Endodermal cell (in vitro differentiated cells): ENCODE measurements around the gene TTYH2. TPM values are rescaled to one million over a fixed set of nuclear protein-coding genes. Genes with fewer than 3 reads are reported as not detected.

Experiments
- DNase-seq: peaks from one replicate; pipeline ENCODE4 v3.0.0-alpha.2; 2017
- H3K27ac ChIP-seq: 2 replicates; pipeline ENCODE4 v1.5.1; 2013; ENCODE audit warnings: mild to moderate bottlenecking, low read depth, low read length, moderate library complexity
- H3K27me3 ChIP-seq: 2 replicates; pipeline ENCODE4 v1.6.1; 2013; ENCODE audit warnings: mild to moderate bottlenecking, low read length, moderate library complexity; ENCODE audit not compliant: insufficient read depth, control insufficient read depth, poor library complexity, severe bottlenecking
- H3K36me3 ChIP-seq: 2 replicates; pipeline ENCODE4 v1.7.0; 2013; ENCODE audit warnings: mild to moderate bottlenecking, low read length, moderate library complexity; ENCODE audit not compliant: control insufficient read depth, insufficient read depth
- H3K4me1 ChIP-seq: one replicate; pipeline ENCODE4 v1.7.0; 2013; ENCODE audit warnings: low read length; ENCODE audit not compliant: control insufficient read depth, insufficient read depth
- H3K4me3 ChIP-seq: 2 replicates; pipeline ENCODE4 v1.5.1; 2013; ENCODE audit warnings: mild to moderate bottlenecking, low read length, moderate library complexity
- H3K9ac ChIP-seq: 2 replicates; pipeline ENCODE4 v1.6.1; 2013; ENCODE audit warnings: mild to moderate bottlenecking, low read length, moderate library complexity; ENCODE audit not compliant: poor library complexity, severe bottlenecking; ENCODE audit errors: extremely low read depth
- H3K9me3 ChIP-seq: 2 replicates; pipeline ENCODE4 v1.6.1; 2013; ENCODE audit warnings: mild to moderate bottlenecking, low read length, moderate library complexity; ENCODE audit not compliant: control insufficient read depth
- H3K27ac Mint-ChIP-seq: 2 replicates; pipeline ENCODE4 v1.8.0; 2020; ENCODE audit warnings: mixed read lengths
- H3K27me3 Mint-ChIP-seq: 2 replicates; pipeline ENCODE4 v1.8.0; 2021; ENCODE audit warnings: mild to moderate bottlenecking, mixed read lengths; ENCODE audit not compliant: insufficient read depth
- H3K36me3 Mint-ChIP-seq: 2 replicates; pipeline ENCODE4 v1.8.0; 2020; ENCODE audit warnings: low read depth, mixed read lengths
- H3K4me1 Mint-ChIP-seq: 2 replicates; pipeline ENCODE4 v1.8.0; 2020; ENCODE audit warnings: mixed read lengths
- H3K4me3 Mint-ChIP-seq: 2 replicates; pipeline ENCODE4 v1.8.0; 2020; ENCODE audit warnings: mild to moderate bottlenecking, moderate library complexity, mixed read lengths
- H3K9me3 Mint-ChIP-seq: 2 replicates; pipeline ENCODE4 v1.8.0; 2020; ENCODE audit warnings: mild to moderate bottlenecking, mixed read lengths
- WGBS, 2 experiments: methylation state at CpG; one replicate each; pipeline versions ENCODE4 v1.1.5 to v1.1.7; 2013; ENCODE audit warnings: missing lambda C conversion rate in 2 of 2, mixed read lengths in 1 of 2; ENCODE audit not compliant: insufficient coverage in 1 of 2, insufficient read length in 1 of 2; 5-methylcytosine and 5-hydroxymethylcytosine counted together
- total RNA-seq, 2 donors: library from RNA; stranded (reverse); fragmentation: NEBNext Ultra II Directional in 1 of 2; extraction: Animal tissue kit (Norgen Biotek cat#: 25700) in 1 of 2; gene quantifications; 2 replicates in 1 of 2; 3 replicates in 1 of 2; pipeline ENCODE4 v1.2.1, GENCODE V29; 2021
- TF ChIP-seq, protein P1 (sequence below): fragments of 200-600 bp; sonication (generic); conservative IDR thresholded peaks from 2 replicates; pipeline ENCODE4 v1.5.0; 2021; ENCODE audit warnings: antibody characterized with exemption, mild to moderate bottlenecking

TTYH2 gene
- total RNA-seq, 2 donors from 2014 or later: 1.2 to 1.6 TPM

DNA sequence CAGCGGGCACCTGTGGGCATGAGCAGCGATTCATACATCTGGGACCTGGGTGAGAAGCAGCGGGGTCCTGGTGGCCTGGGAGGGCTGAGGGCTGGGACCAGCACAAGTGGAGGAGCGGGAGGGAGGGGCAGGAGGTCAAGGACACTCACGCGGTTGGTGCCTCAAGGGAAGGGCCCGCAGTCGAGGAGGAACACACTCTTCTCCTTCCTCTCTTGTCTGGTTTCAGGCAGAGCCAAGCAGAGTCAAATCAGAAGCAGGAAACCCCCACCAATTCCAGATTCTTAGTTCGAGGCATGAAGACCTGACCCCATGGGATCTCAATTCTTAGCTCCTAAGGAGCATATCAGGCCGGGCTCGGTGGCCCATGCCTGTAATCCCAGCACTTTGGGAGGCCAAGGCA is 76.3 kb downstream of the TTYH2 start:
- H3K27ac Mint-ChIP-seq: no peak overlapping the region
- no peak overlapping the region for H3K4me3 ChIP-seq
- no peaks in the 10 kb centered on the region for H3K27me3 ChIP-seq
- H3K9ac ChIP-seq: no peak overlapping the region
- peaks cover 2% of the 10 kb centered on the region for H3K9me3 Mint-ChIP-seq
- WGBS, 2 experiments: 87 to 93% methylated on average over 11 of the region's 11 CpGs
- H3K27ac ChIP-seq: no peak overlapping the region
- TF ChIP-seq, protein P1, sequence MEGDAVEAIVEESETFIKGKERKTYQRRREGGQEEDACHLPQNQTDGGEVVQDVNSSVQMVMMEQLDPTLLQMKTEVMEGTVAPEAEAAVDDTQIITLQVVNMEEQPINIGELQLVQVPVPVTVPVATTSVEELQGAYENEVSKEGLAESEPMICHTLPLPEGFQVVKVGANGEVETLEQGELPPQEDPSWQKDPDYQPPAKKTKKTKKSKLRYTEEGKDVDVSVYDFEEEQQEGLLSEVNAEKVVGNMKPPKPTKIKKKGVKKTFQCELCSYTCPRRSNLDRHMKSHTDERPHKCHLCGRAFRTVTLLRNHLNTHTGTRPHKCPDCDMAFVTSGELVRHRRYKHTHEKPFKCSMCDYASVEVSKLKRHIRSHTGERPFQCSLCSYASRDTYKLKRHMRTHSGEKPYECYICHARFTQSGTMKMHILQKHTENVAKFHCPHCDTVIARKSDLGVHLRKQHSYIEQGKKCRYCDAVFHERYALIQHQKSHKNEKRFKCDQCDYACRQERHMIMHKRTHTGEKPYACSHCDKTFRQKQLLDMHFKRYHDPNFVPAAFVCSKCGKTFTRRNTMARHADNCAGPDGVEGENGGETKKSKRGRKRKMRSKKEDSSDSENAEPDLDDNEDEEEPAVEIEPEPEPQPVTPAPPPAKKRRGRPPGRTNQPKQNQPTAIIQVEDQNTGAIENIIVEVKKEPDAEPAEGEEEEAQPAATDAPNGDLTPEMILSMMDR: no peak
- no peak for DNase-seq
- peaks cover 2% of the 10 kb centered on the region for H3K4me1 Mint-ChIP-seq
- H3K36me3 ChIP-seq: no peaks in the 10 kb centered on the region
- H3K4me3 Mint-ChIP-seq: no peak overlapping the region
- H3K4me1 ChIP-seq: no peaks in the 10 kb centered on the region
- no peaks in the 10 kb centered on the region for H3K36me3 Mint-ChIP-seq
- H3K27me3 Mint-ChIP-seq: no peaks in the 10 kb centered on the region
- peaks cover 3% of the 10 kb centered on the region for H3K9me3 ChIP-seq

DNA sequence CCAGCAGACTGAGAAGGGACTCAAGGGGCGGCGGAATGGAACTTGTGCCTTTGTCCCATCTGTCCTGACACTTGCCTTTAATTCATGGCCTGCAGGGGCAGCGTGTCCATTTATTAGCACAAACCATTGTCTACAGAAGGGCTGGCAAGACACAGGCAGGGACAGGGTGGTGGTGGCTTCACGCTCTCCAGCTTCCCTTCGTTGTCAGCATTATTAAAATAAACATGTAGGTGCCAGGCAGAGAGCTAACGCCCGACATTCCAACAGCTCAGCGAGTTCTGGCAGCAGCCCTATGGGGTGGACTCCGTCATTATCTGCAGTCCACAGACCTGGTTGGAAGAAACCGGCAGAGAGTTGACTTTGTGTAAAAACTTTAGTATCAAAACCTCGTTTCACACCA is 77.0 kb downstream of the TTYH2 start:
- Mint-ChIP-seq H3K4me1 (no peaks in the 10 kb centered on the region), H3K36me3 (no peaks in the 10 kb centered on the region), H3K27me3 (no peaks in the 10 kb centered on the region), H3K27ac (no peak overlapping the region), H3K4me3 (no peak overlapping the region), H3K9me3 (peaks cover 3% of the 10 kb centered on the region)
- TF ChIP-seq, protein P1: peak; percentile 47
- Histone ChIP-seq H3K9ac (no peak overlapping the region), H3K36me3 (no peaks in the 10 kb centered on the region), H3K4me1 (no peaks in the 10 kb centered on the region), H3K27ac (peak overlapping the region; percentile 44), H3K9me3 (peaks cover 7% of the 10 kb centered on the region), H3K4me3 (no peak overlapping the region), H3K27me3 (no peaks in the 10 kb centered on the region)
- DNase-seq: no peak
- WGBS, 2 experiments: 84 to 92% methylated on average over 7 to 11 of the region's 11 CpGs

DNA sequence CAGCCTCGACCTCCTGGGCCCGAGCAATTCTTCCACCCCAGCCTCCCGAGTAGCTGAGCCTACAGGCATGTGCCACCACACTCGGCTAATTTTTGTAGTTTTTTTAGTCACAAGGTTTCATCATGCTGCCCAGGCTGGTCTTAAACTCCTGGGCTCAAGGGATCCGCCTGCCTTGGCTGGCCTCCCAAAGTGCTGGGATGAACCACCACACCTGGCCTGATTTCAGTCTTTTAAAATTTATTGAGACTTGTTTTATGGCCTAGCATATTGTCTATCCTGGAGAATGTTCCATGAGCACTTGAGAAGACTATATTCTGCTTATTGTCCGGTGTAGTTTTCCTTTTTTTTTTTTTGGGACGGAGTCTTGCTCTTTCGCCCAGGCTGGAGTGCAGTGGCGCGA is 79.1 kb downstream of the TTYH2 start:
- H3K9ac ChIP-seq: no peak overlapping the region
- no peak overlapping the region for H3K27ac Mint-ChIP-seq
- H3K36me3 ChIP-seq: no peaks in the 10 kb centered on the region
- H3K4me1 Mint-ChIP-seq: peaks cover 13% of the 10 kb centered on the region
- WGBS, 2 experiments: 93 to 95% methylated on average over 6 to 10 of the region's 10 CpGs
- H3K27me3 Mint-ChIP-seq: peaks cover 3% of the 10 kb centered on the region
- no peak overlapping the region for H3K4me3 ChIP-seq
- no peak overlapping the region for H3K4me3 Mint-ChIP-seq
- DNase-seq: no peak
- H3K4me1 ChIP-seq: no peaks in the 10 kb centered on the region
- peaks cover 3% of the 10 kb centered on the region for H3K9me3 Mint-ChIP-seq
- H3K27me3 ChIP-seq: no peaks in the 10 kb centered on the region
- TF ChIP-seq, protein P1: no peak
- peaks cover 7% of the 10 kb centered on the region for H3K9me3 ChIP-seq
- H3K36me3 Mint-ChIP-seq: no peaks in the 10 kb centered on the region
- H3K27ac ChIP-seq: no peak overlapping the region
